ENCODE measurements around the gene SHC2. TPM values are rescaled to one million over a fixed set of nuclear protein-coding genes. Genes with fewer than 3 reads are reported as not detected.

The SHC2 gene
- total RNA-seq, 1 experiment from 2014 or later = not detected

DNA sequence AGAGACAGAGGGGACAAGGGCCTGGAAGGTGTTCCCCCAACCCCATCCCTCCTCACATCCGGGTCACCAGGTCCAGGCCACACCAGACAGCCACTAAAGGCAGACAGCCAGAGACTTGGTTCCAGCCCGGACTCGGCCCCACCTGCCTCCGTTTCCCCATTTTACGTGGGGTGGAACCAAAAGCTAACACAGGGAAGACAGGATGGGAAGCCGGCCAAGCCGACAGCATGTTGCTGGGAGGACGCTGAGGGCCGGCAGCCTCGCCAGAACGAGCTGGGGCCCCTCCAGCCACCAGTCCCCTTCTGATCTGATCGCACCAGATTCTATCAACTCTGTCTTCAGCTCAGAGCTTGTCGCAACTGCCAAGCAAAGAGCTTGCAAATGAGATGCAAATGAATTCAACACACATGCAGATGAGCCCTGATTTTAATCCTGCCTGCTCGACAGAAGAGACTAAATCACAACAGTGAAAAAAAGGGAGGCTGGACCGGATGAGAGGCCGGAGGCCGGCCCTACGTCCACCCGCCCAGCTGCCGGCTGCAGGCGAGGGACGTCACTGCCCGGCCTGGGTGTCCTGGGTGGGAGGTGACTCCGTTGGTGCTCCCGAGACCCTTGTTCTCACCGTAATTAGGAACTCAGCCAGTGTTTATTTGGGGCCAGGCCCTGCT, 17.5 kb upstream of the SHC2 start:
- Histone ChIP-seq H3K9me3 (ENCODE audit: low read length) (peaks cover 16% of the 10 kb centered on the region), H3K79me2 (ENCODE audit: low read length) (no peaks in the 10 kb centered on the region), H2AFZ (ENCODE audit: low read length) (no peak overlapping the region), H3K9ac (ENCODE audit: low read length) (no peak overlapping the region), H3K27me3 (ENCODE audit: low read length) (no peaks in the 10 kb centered on the region), H3K27ac (ENCODE audit: low read length) (no peak overlapping the region), H3K36me3 (ENCODE audit: insufficient read depth, low read length) (no peaks in the 10 kb centered on the region), H3K4me1 (ENCODE audit: low read length) (no peaks in the 10 kb centered on the region), H3K4me3 (ENCODE audit: low read length) (no peak overlapping the region), H4K20me1 (ENCODE audit: insufficient read depth, low read depth, low read length) (no peaks in the 10 kb centered on the region), H3K4me2 (ENCODE audit: low read depth, low read length, poor library complexity, severe bottlenecking) (no peak overlapping the region), H3K9me2 (replicated peaks; ENCODE audit: insufficient read depth, low read length) (no peaks in the 10 kb centered on the region)
- DNase-seq = no peak

- H3K4me3 ChIP-seq (ENCODE audit: low read length) = no peak overlapping the region
- no peak overlapping the region for H3K9ac ChIP-seq (ENCODE audit: low read length)
- H3K27me3 ChIP-seq (ENCODE audit: low read length) = no peaks in the 10 kb centered on the region
- no peaks in the 10 kb centered on the region for H3K4me1 ChIP-seq (ENCODE audit: low read length)
- no peaks in the 10 kb centered on the region for H3K36me3 ChIP-seq (ENCODE audit: insufficient read depth, low read length)
- H4K20me1 ChIP-seq (ENCODE audit: insufficient read depth, low read depth, low read length) = no peaks in the 10 kb centered on the region
- H3K79me2 ChIP-seq (ENCODE audit: low read length) = no peaks in the 10 kb centered on the region
- H2AFZ ChIP-seq (ENCODE audit: low read length) = no peak overlapping the region
- no peak overlapping the region for H3K27ac ChIP-seq (ENCODE audit: low read length)
- no peaks in the 10 kb centered on the region for H3K9me2 ChIP-seq (replicated peaks; ENCODE audit: insufficient read depth, low read length)
- H3K9me3 ChIP-seq (ENCODE audit: low read length) = peaks cover 5% of the 10 kb centered on the region; the same call in 1 of the 2 replicates
- no peak overlapping the region for H3K4me2 ChIP-seq (ENCODE audit: low read depth, low read length, poor library complexity, severe bottlenecking)
- DNase-seq = no peak
These were observed 14.5 kb upstream of the SHC2 start for GRCh38 chr19:475360-475759.

GRCh38 chr19:474126-475078, 13.6 kb upstream of the SHC2 start:
- H3K36me3 ChIP-seq (ENCODE audit: insufficient read depth, low read length) = no peaks in the 10 kb centered on the region

GRCh38 chr19:472005-472858, 11.4 kb upstream of the SHC2 start:
- H4K20me1 ChIP-seq (ENCODE audit: insufficient read depth, low read depth, low read length) = no peaks in the 10 kb centered on the region
- no peaks in the 10 kb centered on the region for H3K36me3 ChIP-seq (ENCODE audit: insufficient read depth, low read length)
- H3K9me3 ChIP-seq (ENCODE audit: low read length) = no peaks in the 10 kb centered on the region
- no peak overlapping the region for H3K4me2 ChIP-seq (ENCODE audit: low read depth, low read length, poor library complexity, severe bottlenecking)
- H3K4me3 ChIP-seq (ENCODE audit: low read length) = no peak overlapping the region
- no peak overlapping the region for H3K27ac ChIP-seq (ENCODE audit: low read length)
- no peaks in the 10 kb centered on the region for H3K27me3 ChIP-seq (ENCODE audit: low read length)
- H2AFZ ChIP-seq (ENCODE audit: low read length) = no peak overlapping the region
- H3K79me2 ChIP-seq (ENCODE audit: low read length) = no peaks in the 10 kb centered on the region
- H3K4me1 ChIP-seq (ENCODE audit: low read length) = no peaks in the 10 kb centered on the region
- DNase-seq = no peak
- H3K9ac ChIP-seq (ENCODE audit: low read length) = no peak overlapping the region
- H3K9me2 ChIP-seq (replicated peaks; ENCODE audit: insufficient read depth, low read length) = no peaks in the 10 kb centered on the region

More at GRCh38 chr19:474126-475078, 13.6 kb upstream of the SHC2 start:
- no peak overlapping the region for H2AFZ ChIP-seq (ENCODE audit: low read length)
- no peak overlapping the region for H3K9ac ChIP-seq (ENCODE audit: low read length)
- no peaks in the 10 kb centered on the region for H3K4me1 ChIP-seq (ENCODE audit: low read length)
- H3K4me3 ChIP-seq (ENCODE audit: low read length) = no peak overlapping the region
- no peaks in the 10 kb centered on the region for H3K27me3 ChIP-seq (ENCODE audit: low read length)
- H3K4me2 ChIP-seq (ENCODE audit: low read depth, low read length, poor library complexity, severe bottlenecking) = no peak overlapping the region
- no peak for DNase-seq
- H3K9me3 ChIP-seq (ENCODE audit: low read length) = no peaks in the 10 kb centered on the region
- no peaks in the 10 kb centered on the region for H3K9me2 ChIP-seq (replicated peaks; ENCODE audit: insufficient read depth, low read length)
- no peaks in the 10 kb centered on the region for H4K20me1 ChIP-seq (ENCODE audit: insufficient read depth, low read depth, low read length)
- no peak overlapping the region for H3K27ac ChIP-seq (ENCODE audit: low read length)
- H3K79me2 ChIP-seq (ENCODE audit: low read length) = no peaks in the 10 kb centered on the region

- Histone ChIP-seq H3K36me3 (ENCODE audit: insufficient read depth, low read length) (no peaks in the 10 kb centered on the region), H3K4me1 (ENCODE audit: low read length) (no peaks in the 10 kb centered on the region), H3K9me3 (ENCODE audit: low read length) (no peaks in the 10 kb centered on the region), H3K27me3 (ENCODE audit: low read length) (no peaks in the 10 kb centered on the region), H3K9me2 (replicated peaks; ENCODE audit: insufficient read depth, low read length) (no peaks in the 10 kb centered on the region), H2AFZ (ENCODE audit: low read length) (no peak overlapping the region), H3K4me2 (ENCODE audit: low read depth, low read length, poor library complexity, severe bottlenecking) (no peak overlapping the region), H3K79me2 (ENCODE audit: low read length) (no peaks in the 10 kb centered on the region), H3K4me3 (ENCODE audit: low read length) (no peak overlapping the region), H4K20me1 (ENCODE audit: insufficient read depth, low read depth, low read length) (no peaks in the 10 kb centered on the region), H3K9ac (ENCODE audit: low read length) (no peak overlapping the region), H3K27ac (ENCODE audit: low read length) (no peak overlapping the region)
- no peak for DNase-seq
These were observed 9.9 kb upstream of the SHC2 start for GRCh38 chr19:470701-471100.

DNA sequence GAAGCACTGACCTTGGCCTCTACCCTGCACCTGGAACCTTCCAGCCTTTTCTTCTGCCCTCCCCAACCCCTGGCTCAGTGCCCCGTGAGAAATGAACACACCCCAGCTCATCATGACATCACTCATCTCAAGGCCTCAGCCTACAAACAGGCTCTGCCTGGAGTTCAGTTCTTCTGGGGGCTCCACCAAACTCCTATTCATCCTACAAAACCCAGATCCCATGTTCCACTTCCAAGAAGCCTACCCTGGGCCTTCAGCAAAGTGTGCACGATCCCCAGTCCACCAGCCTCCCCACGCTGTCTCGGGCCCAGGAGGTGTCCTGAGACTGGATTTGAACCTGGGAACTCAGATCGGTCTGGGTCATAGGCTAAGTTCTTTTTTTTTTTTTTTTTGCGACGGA, 9.0 kb upstream of the SHC2 start:
- H4K20me1 ChIP-seq (ENCODE audit: insufficient read depth, low read depth, low read length) = no peaks in the 10 kb centered on the region
- H3K9me3 ChIP-seq (ENCODE audit: low read length) = no peaks in the 10 kb centered on the region
- H3K9ac ChIP-seq (ENCODE audit: low read length) = no peak overlapping the region
- no peaks in the 10 kb centered on the region for H3K79me2 ChIP-seq (ENCODE audit: low read length)
- no peaks in the 10 kb centered on the region for H3K36me3 ChIP-seq (ENCODE audit: insufficient read depth, low read length)
- H3K27ac ChIP-seq (ENCODE audit: low read length) = no peak overlapping the region
- H3K27me3 ChIP-seq (ENCODE audit: low read length) = no peaks in the 10 kb centered on the region
- no peak overlapping the region for H3K4me2 ChIP-seq (ENCODE audit: low read depth, low read length, poor library complexity, severe bottlenecking)
- H3K4me3 ChIP-seq (ENCODE audit: low read length) = no peak overlapping the region
- H3K4me1 ChIP-seq (ENCODE audit: low read length) = no peaks in the 10 kb centered on the region
- H3K9me2 ChIP-seq (replicated peaks; ENCODE audit: insufficient read depth, low read length) = no peaks in the 10 kb centered on the region
- DNase-seq = no peak
- no peak overlapping the region for H2AFZ ChIP-seq (ENCODE audit: low read length)

DNA sequence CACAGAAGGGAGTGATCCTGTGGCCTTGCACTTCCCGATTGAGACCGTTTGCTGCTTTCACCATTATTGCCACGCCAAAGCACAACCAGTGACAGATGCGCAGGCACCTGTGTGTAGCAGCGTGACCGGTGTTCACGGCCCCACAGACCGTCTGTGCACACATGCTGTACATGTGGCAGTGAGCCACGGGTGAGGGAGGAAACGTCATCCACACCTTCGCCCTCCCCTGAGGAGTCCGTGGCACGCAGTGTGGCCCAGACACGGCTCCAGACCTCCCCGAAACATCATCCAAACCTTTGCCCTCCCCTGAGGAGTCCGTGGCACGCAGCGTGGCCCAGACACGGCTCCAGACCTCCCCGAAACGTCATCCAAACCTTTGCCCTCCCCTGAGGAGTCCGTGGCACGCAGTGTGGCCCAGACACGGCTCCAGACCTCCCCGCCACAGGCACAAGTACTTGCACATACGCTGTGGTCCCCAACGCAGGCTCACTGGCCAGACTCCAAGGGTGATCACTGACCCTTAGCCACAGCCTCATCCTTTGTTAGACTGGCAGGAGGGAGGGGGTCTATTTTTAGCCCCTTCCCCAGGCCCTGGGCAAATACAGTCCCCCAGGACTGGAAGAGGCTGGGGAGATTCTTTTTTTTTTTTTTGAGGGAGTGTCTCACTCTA, 7.9 kb upstream of the SHC2 start:
- H3K9me3 ChIP-seq (ENCODE audit: low read length) = no peaks in the 10 kb centered on the region
- no peak for DNase-seq
- no peaks in the 10 kb centered on the region for H4K20me1 ChIP-seq (ENCODE audit: insufficient read depth, low read depth, low read length)
- no peaks in the 10 kb centered on the region for H3K27me3 ChIP-seq (ENCODE audit: low read length)
- no peaks in the 10 kb centered on the region for H3K9me2 ChIP-seq (replicated peaks; ENCODE audit: insufficient read depth, low read length)
- H3K4me3 ChIP-seq (ENCODE audit: low read length) = no peak overlapping the region
- no peak overlapping the region for H3K9ac ChIP-seq (ENCODE audit: low read length)
- no peak overlapping the region for H2AFZ ChIP-seq (ENCODE audit: low read length)
- H3K4me2 ChIP-seq (ENCODE audit: low read depth, low read length, poor library complexity, severe bottlenecking) = no peak overlapping the region
- no peaks in the 10 kb centered on the region for H3K79me2 ChIP-seq (ENCODE audit: low read length)
- no peaks in the 10 kb centered on the region for H3K4me1 ChIP-seq (ENCODE audit: low read length)
- H3K36me3 ChIP-seq (ENCODE audit: insufficient read depth, low read length) = no peaks in the 10 kb centered on the region
- H3K27ac ChIP-seq (ENCODE audit: low read length) = no peak overlapping the region

Data from Karpas-422 (cell line).